ENCODE data around the gene LELP1. TPM values are rescaled to one million over a fixed set of nuclear protein-coding genes. Genes with fewer than 3 reads are reported as not detected.

The LELP1 gene
- total and polyA plus RNA-seq, 2 of the 8 experiments (the other 6 are each of a cell fraction or from before 2014, with no cell fraction given), result not detected

GRCh38 chr1:153194331-153195050 is 8.7 kb upstream of the LELP1 start:
- Histone ChIP-seq H2BK12ac (ENCODE audit: low read depth, low read length) (no peak overlapping the region), H3K4me2 (ENCODE audit: insufficient read depth in 1 of 2, low read depth in 2 of 2, low read length in 2 of 2) (no peak overlapping the region), H2BK120ac (replicated peaks; ENCODE audit: low read depth, low read length) (no peak overlapping the region), H3K36me3 (ENCODE audit: control insufficient read depth in 2 of 4, insufficient read depth in 4 of 4, low read length in 3 of 4) (no peaks in the 10 kb centered on the region), H3K23ac (ENCODE audit: insufficient read length) (no peak overlapping the region), H2AFZ (ENCODE audit: low read length) (no peak overlapping the region), H3K4me1 (replicated peaks in 1 of 4; ENCODE audit: control insufficient read depth in 3 of 4, insufficient read depth in 4 of 4, low read length in 3 of 4) (0 out of 7 replicates have a peak, but pooled peaks cover 0 to 2% (median 0%) of the 10 kb centered on the region in 4 experiments), H3K4ac (replicated peaks; ENCODE audit: insufficient read length, low read depth, low read length) (no peak overlapping the region), H3K27ac (ENCODE audit: low read depth, low read length) (no peak overlapping the region), H3K27me3 (replicated peaks in 1 of 4; ENCODE audit: control insufficient read depth in 3 of 4, extremely low read depth in 1 of 4, insufficient read depth in 3 of 4, low read length in 3 of 4) (no peaks in the 10 kb centered on the region), H3K14ac (ENCODE audit: insufficient read length) (no peak overlapping the region), H3K56ac (replicated peaks; ENCODE audit: insufficient read length, low read depth, low read length) (no peak overlapping the region), H3K18ac (ENCODE audit: extremely low read depth, low read length) (no peak overlapping the region), H3K9me3 (ENCODE audit: insufficient read depth in 2 of 2, low read depth in 1 of 2, low read length in 1 of 2) (no peaks in the 10 kb centered on the region), H3K4me3 (ENCODE audit: extremely low read depth in 1 of 4, insufficient read depth in 2 of 4, low read depth in 3 of 4, low read length in 4 of 4) (no peak overlapping the region), H3K23me2 (ENCODE audit: low read depth, low read length) (no peaks in the 10 kb centered on the region), H2BK5ac (ENCODE audit: low read depth, low read length) (no peak overlapping the region), H4K91ac (replicated peaks; ENCODE audit: insufficient read length, low read length) (no peak overlapping the region), H4K5ac (ENCODE audit: insufficient read length, low read depth, low read length) (no peak overlapping the region), H3K9ac (replicated peaks in 1 of 4; ENCODE audit: extremely low read depth in 1 of 4, low read depth in 3 of 4, low read length in 3 of 4) (no peak overlapping the region), H3K79me1 (ENCODE audit: low read depth, low read length) (no peaks in the 10 kb centered on the region), H2BK20ac (ENCODE audit: low read length) (no peak overlapping the region), H4K8ac (ENCODE audit: extremely low read depth, insufficient read depth, low read length) (no peak overlapping the region), H2BK15ac (ENCODE audit: low read length) (no peak overlapping the region), H2AK5ac (ENCODE audit: low read depth, low read length) (no peak overlapping the region), H4K20me1 (replicated peaks in 1 of 2; ENCODE audit: control insufficient read depth in 1 of 2, insufficient read depth in 2 of 2, low read length in 2 of 2) (no peaks in the 10 kb centered on the region), H3K79me2 (ENCODE audit: control insufficient read depth in 1 of 2, insufficient read depth in 2 of 2, low read length in 2 of 2) (no peaks in the 10 kb centered on the region)
- no peak for FAIRE-seq
- ChIA-PET CTCF (ENCODE audit: partially characterized antibody) (interaction anchor here (0.6 to 10.6 kb wide), 9 partner anchors 27 to 1395 kb away, joined by 3 to 200 read pairs (median 4); no protein-coding TSS in a partner anchor), POLR2A (ENCODE audit: partially characterized antibody) (no interaction called here)
- DNase-seq (ENCODE audit: low read depth in 1 of 2, low spot score in 2 of 2), result no peak
- 76% methylated on average over 3 of the region's 3 CpGs; no CpG with 5 or more reads in 1 of the 2 experiments for WGBS, 2 experiments (ENCODE audit: extremely low coverage in 1 of 2, insufficient coverage in 1 of 2, insufficient read length in 1 of 2, insufficient replicate concordance in 2 of 2, low coverage in 1 of 2, low lambda C conversion rate in 2 of 2, missing lambda C conversion rate in 1 of 2)
- TF ChIP-seq NANOG (IDR thresholded peaks at IDR 0.05; ENCODE audit: insufficient read depth, low read depth, low read length, poor library complexity, severe bottlenecking) (no peak), TAF1 (IDR thresholded peaks at IDR 0.05; ENCODE audit: low read depth, low read length) (no peak), SP1 (IDR thresholded peaks at IDR 0.05; ENCODE audit: low read depth, low read length) (no peak), JUN (IDR thresholded peaks at IDR 0.05; ENCODE audit: low read depth, low read length) (no peak), SIN3A (conservative IDR thresholded peaks at IDR 0.05 in 1 of 2, IDR thresholded peaks at IDR 0.05 in 1 of 2; ENCODE audit: low read depth in 1 of 2, low read length in 2 of 2) (no peak), CTBP2 (IDR thresholded peaks at IDR 0.05; ENCODE audit: borderline replicate concordance, insufficient read depth, insufficient read length, low read length) (no peak), CBX8 (IDR thresholded peaks at IDR 0.05; ENCODE audit: borderline replicate concordance, low read depth, low read length) (no peak), RFX5 (IDR thresholded peaks at IDR 0.05; ENCODE audit: borderline replicate concordance, low read depth, low read length) (no peak), POLR2AphosphoS5 (IDR thresholded peaks at IDR 0.05; ENCODE audit: low read depth, low read length) (no peak), NRF1 (IDR thresholded peaks at IDR 0.05; ENCODE audit: low read depth, low read length) (no peak), GTF2F1 (IDR thresholded peaks at IDR 0.05; ENCODE audit: borderline replicate concordance, low read depth, low read length) (no peak), TEAD4 (IDR thresholded peaks at IDR 0.05; ENCODE audit: low read depth, low read length) (no peak)

All from H1 (cell line).